ENCODE measurements around the gene FGF1.

Gene FGF1

DNA sequence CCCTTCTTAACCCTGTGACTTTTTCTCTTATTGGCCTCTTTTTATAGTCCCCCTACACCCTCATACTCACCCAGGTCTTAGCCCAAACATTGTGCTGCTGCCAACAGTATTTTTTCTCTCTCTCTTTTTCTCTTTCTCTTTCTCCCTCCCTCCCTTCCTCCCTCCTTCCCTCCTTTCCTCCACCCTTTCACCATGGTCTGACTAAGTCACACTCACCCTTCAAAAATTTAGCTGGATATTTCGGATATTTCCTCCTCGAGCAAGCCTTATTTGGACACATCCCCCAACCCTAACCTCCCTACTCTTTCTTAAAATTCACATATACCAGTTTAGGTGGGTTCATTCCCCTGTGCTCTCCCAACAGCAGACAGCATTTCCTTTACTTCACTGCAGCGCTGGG lies 64.7 kb downstream of the FGF1 start:
- TF ChIP-seq CTCF (IDR thresholded peaks at IDR 0.05; ENCODE audit: extremely low read depth, insufficient read depth, missing control alignments): no peak
- in situ Hi-C loops (cut with MboI; ENCODE audit: low pct_unique_long_range_greater_than_20kb, low sequenced_read_pairs, unreplicated experiment): no loop called here
- DNase-seq (ENCODE audit: low spot score): no peak

- DNase-seq (ENCODE audit: low spot score): no peak
- in situ Hi-C loops (cut with MboI; ENCODE audit: low pct_unique_long_range_greater_than_20kb, low sequenced_read_pairs, unreplicated experiment): no loop called here
- no peak for TF ChIP-seq CTCF (IDR thresholded peaks at IDR 0.05; ENCODE audit: extremely low read depth, insufficient read depth, missing control alignments)
These were observed 66.1 kb downstream of the FGF1 start for GRCh38 chr5:142619815-142620214.

DNA sequence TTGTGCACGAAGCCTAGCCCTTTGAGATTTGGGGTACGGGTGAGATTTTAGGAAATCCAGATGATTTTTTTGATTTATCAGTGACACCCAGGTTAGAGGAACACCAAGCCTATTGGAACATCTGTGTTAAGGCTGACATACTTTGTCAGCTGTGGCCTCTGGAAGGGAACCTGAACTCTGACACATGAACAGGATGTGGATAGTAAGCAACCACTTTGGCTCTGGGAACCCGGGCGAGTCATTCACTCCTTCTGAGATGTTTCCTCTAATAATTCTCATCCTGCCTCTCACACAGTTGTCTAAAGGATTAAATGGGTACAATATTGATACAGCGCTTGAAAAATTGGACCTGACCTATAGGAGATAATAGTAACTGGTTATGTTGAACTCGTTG lies 67.8 kb downstream of the FGF1 start:
- TF ChIP-seq CTCF (IDR thresholded peaks at IDR 0.05; ENCODE audit: extremely low read depth, insufficient read depth, missing control alignments): no peak
- no peak for DNase-seq (ENCODE audit: low spot score)
- in situ Hi-C loops (cut with MboI; ENCODE audit: low pct_unique_long_range_greater_than_20kb, low sequenced_read_pairs, unreplicated experiment): no loop called here

DNA sequence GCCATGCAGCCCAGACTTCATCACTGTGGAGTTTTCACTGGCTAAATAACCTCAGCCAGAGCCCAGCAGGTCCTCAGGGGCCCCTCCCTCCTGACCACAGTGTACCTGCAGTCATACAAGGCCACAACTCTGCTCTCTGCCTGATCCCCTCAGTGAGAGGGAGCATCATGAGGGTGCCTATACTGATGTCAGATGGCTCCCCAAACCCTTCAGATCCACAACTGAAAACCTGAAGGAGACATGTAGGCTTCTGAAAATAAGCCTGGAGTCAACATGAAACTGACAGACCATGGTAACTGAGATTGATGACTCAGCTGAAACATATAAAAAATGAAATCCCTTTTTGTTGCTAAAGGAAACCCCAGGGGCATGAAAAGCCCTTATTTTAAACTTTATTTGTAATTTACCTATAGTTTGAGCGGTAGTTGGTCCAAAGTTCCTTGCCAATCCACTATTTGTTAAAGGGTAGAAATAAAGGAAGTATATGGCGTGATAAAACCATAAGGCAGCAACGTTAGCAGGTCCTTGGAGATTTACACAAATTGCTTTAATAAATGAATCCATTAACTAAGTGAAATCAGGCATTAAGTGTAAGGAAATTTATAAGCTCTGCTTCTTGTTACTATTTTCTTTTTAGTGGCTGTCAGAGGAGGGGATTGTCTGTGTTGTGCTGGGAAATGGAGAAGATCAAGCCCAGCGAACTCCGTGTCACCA lies 68.3 kb downstream of the FGF1 start:
- in situ Hi-C loops (cut with MboI; ENCODE audit: low pct_unique_long_range_greater_than_20kb, low sequenced_read_pairs, unreplicated experiment): no loop called here
- TF ChIP-seq CTCF (IDR thresholded peaks at IDR 0.05; ENCODE audit: extremely low read depth, insufficient read depth, missing control alignments): no peak
- DNase-seq (ENCODE audit: low spot score): peak; percentile 29

DNA sequence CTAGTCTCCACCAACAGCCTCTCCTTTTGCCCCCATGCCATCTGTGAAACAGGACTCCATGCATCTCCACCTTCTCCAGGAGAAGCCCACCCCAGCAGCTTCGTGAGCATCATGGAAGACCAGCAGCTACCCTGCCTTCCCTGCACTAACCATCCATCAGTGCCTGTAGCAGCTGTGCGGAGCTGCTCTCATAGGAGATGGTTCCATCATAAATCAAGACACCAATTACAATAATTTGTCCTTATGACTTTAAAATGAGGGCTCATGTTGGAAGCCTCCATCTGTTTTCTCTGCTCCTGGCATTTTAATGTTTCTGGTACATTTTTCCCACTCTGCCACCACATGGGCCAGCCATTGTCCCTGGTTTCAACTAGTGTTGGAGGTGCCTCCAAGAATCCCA lies 69.9 kb downstream of the FGF1 start:
- no peak for TF ChIP-seq CTCF (IDR thresholded peaks at IDR 0.05; ENCODE audit: extremely low read depth, insufficient read depth, missing control alignments)
- DNase-seq (ENCODE audit: low spot score): no peak
- in situ Hi-C loops (cut with MboI; ENCODE audit: low pct_unique_long_range_greater_than_20kb, low sequenced_read_pairs, unreplicated experiment): no loop called here

DNA sequence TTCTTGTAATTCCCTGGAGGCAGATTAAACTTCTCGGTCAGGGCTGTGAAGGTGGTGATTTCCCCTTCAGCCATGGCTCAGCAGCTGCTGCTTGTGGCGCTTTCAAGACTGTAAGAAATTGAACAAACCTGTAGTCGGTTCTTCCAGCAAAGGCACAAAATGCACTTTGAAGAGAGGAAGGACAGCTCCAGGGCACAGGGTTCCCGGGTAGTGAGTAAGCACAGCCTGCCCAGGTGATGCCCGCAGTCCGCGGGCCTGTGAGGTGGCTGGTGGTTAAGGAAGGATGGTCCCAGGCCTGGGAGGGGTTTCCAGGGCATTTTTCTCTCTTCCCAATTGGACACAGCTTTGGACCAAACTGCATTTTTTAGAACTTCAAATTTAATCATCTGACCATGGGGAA lies 71.8 kb downstream of the FGF1 start:
- no peak for DNase-seq (ENCODE audit: low spot score)
- in situ Hi-C loops (cut with MboI; ENCODE audit: low pct_unique_long_range_greater_than_20kb, low sequenced_read_pairs, unreplicated experiment): no loop called here
- TF ChIP-seq CTCF (IDR thresholded peaks at IDR 0.05; ENCODE audit: extremely low read depth, insufficient read depth, missing control alignments): no peak
